GM23248 (cell line): ENCODE data around the gene QSER1. TPM values are rescaled to one million over a fixed set of nuclear protein-coding genes. Genes with fewer than 3 reads are reported as not detected.

Experiments used
- DNase-seq: peaks from one replicate; pipeline ENCODE4 v3.0.0-alpha.2; 2015
- H2AFZ ChIP-seq: fragments of 200-600 bp; sonication (generic); 2 replicates; pipeline ENCODE4 v1.6.1; 2016; ENCODE audit warnings: antibody characterized with exemption
- H3F3A ChIP-seq: fragments of 200-600 bp; sonication (generic); 2 replicates; pipeline ENCODE4 v1.6.1; 2016; ENCODE audit warnings: mild to moderate bottlenecking, antibody characterized with exemption, mixed run types; ENCODE audit not compliant: insufficient read depth
- H3K27ac ChIP-seq: fragments of 200-600 bp; sonication (generic); 2 replicates; pipeline ENCODE4 v1.5.1; 2016; ENCODE audit warnings: mild to moderate bottlenecking
- H3K27me3 ChIP-seq: fragments of 200-600 bp; sonication (generic); replicated peaks from 2 replicates; pipeline ENCODE4 v1.6.1; 2016; ENCODE audit warnings: mild to moderate bottlenecking; ENCODE audit not compliant: insufficient read depth
- H3K36me3 ChIP-seq: fragments of 200-600 bp; sonication (generic); 2 replicates; pipeline ENCODE4 v1.6.1; 2016; ENCODE audit warnings: low read depth, mild to moderate bottlenecking
- H3K4me1 ChIP-seq: fragments of 200-600 bp; sonication (generic); 2 replicates; pipeline ENCODE4 v1.6.1; 2016; ENCODE audit warnings: mild to moderate bottlenecking; ENCODE audit not compliant: insufficient read depth
- H3K4me2 ChIP-seq: fragments of 200-600 bp; sonication (generic); one replicate; pipeline ENCODE4 v1.6.1; 2016; ENCODE audit warnings: mild to moderate bottlenecking; ENCODE audit not compliant: unreplicated experiment
- H3K4me3 ChIP-seq: fragments of 200-600 bp; sonication (generic); 2 replicates; pipeline ENCODE4 v1.5.1; 2016; ENCODE audit warnings: mild to moderate bottlenecking
- H3K79me2 ChIP-seq: fragments of 200-600 bp; sonication (generic); 2 replicates; pipeline ENCODE4 v1.6.1; 2016; ENCODE audit warnings: mild to moderate bottlenecking; ENCODE audit not compliant: insufficient read depth
- H3K9ac ChIP-seq: fragments of 200-600 bp; sonication (generic); 2 replicates; pipeline ENCODE4 v1.6.1; 2016; ENCODE audit warnings: mild to moderate bottlenecking
- H3K9me2 ChIP-seq: fragments of 200-600 bp; sonication (generic); 2 replicates; pipeline ENCODE4 v1.6.1; 2016; ENCODE audit warnings: mixed run types, mild to moderate bottlenecking, moderate library complexity; ENCODE audit not compliant: insufficient read depth
- H3K9me3 ChIP-seq: fragments of 200-600 bp; sonication (generic); one replicate; pipeline ENCODE4 v1.6.1; 2017; ENCODE audit warnings: low read depth
- H4K20me1 ChIP-seq: fragments of 200-600 bp; sonication (generic); 2 replicates; pipeline ENCODE4 v1.6.0; 2016; ENCODE audit not compliant: insufficient read depth
- EZH2 ChIP-seq: fragments of 200-600 bp; sonication (generic); IDR thresholded peaks from 2 replicates; pipeline ENCODE4 v1.6.1; 2018; ENCODE audit warnings: antibody characterized with exemption, mild to moderate bottlenecking; ENCODE audit not compliant: insufficient read depth, poor library complexity, severe bottlenecking
- EZH2phosphoT487 ChIP-seq: fragments of 200-600 bp; sonication (generic); IDR thresholded peaks from 2 replicates; pipeline ENCODE4 v1.6.1; 2018; ENCODE audit warnings: antibody characterized with exemption, moderate library complexity, mild to moderate bottlenecking, low read depth; ENCODE audit not compliant: insufficient read depth
- WGBS, 2 experiments: methylation state at CpG; one replicate each; pipeline ENCODE4 v1.1.6; 2015 to 2017; ENCODE audit warnings: low lambda C conversion rate in 2 of 2, low coverage in 1 of 2; ENCODE audit errors: missing lambda C conversion rate in 2 of 2; 5-methylcytosine and 5-hydroxymethylcytosine counted together
- in situ Hi-C: fragments of 300-500 bp; cut with MboI; formaldehyde crosslinking; loops from 2 replicates; pipeline ENCODE4 v1.15.0; 2020
- polyA plus RNA-seq: library from polyadenylated mRNA; unstranded; fragments of >200 nt; fragmentation: Nextera tagmentation; extraction: Ambion mirVana; gene quantifications from 2 replicates; pipeline ENCODE4 v1.2.1, GENCODE V29; 2016
- total RNA-seq: library from RNA; depleted of rRNA; stranded (reverse); fragments of >200 nt; shearing (Covaris generic); gene quantifications from 2 replicates; pipeline ENCODE4 v1.2.3, GENCODE V29; 2014

QSER1 gene
- total and polyA plus RNA-seq, 2 experiments from 2014 or later, result 4.9 to 16.5 TPM

DNA sequence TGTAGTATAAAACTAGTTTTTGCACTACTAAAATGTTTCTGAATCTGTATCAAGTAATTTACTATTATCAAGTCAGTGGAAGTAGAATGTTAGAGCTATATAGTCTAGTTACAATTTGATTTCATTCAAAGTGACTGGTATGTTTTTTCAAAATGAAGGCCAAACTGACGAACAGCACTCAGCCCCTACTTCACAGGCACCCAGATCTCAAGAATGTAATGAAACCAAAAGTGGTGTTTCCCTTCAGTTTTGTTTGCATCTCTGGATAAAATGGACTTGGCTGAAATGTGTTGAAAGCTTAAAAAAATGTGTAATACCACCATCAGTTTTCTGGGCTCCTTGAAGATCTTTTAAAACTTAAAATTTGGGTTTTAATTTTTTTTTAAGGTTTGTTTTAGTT lies 46.4 kb downstream of the QSER1 start:
- Histone ChIP-seq H3K4me2 (no peak overlapping the region), H3K36me3 (peaks cover 14% of the 10 kb centered on the region; the same call in 1 of the 2 replicates), H3K9ac (no peak overlapping the region), H3K27ac (no peak overlapping the region), H3K4me3 (no peak overlapping the region), H4K20me1 (no peaks in the 10 kb centered on the region; the same call in 1 of the 2 replicates), H3K9me2 (no peaks in the 10 kb centered on the region), H3K4me1 (no peaks in the 10 kb centered on the region), H3F3A (no peaks in the 10 kb centered on the region), H3K27me3 (no peaks in the 10 kb centered on the region), H2AFZ (no peak overlapping the region), H3K79me2 (peaks cover 55% of the 10 kb centered on the region), H3K9me3 (no peaks in the 10 kb centered on the region)
- in situ Hi-C loops, result no loop called here
- DNase-seq, result no peak
- TF ChIP-seq EZH2 (no peak), EZH2phosphoT487 (no peak)
- WGBS, 2 experiments, result 54 to 69% methylated on average over 1 of the region's 1 CpG

DNA sequence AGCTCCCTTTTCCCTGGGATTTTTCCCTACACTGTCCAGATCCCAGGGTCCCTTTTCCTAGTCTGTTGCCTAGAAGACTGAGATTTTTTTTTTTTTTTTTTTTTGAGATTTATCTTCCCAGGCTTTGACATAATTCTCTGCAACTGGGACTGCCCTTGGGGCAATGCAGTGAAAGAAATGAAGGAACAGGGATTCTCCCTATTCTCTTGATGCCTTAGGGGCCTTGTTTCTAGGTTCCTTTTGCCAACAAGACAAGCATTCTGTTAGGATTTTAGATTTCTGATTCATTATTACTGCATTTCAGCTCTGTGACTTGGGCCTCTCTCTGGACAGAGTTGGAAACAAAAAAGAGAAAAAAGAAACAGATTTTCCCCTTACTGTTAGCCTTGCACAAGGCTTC lies 47.3 kb downstream of the QSER1 start:
- Histone ChIP-seq H2AFZ (no peak overlapping the region), H3K9ac (no peak overlapping the region), H3K4me2 (no peak overlapping the region), H3K27me3 (no peaks in the 10 kb centered on the region), H3F3A (no peaks in the 10 kb centered on the region), H3K79me2 (peaks cover 53% of the 10 kb centered on the region), H3K36me3 (peaks cover 8% of the 10 kb centered on the region; the same call in 1 of the 2 replicates), H3K27ac (no peak overlapping the region), H4K20me1 (no peaks in the 10 kb centered on the region; the same call in 1 of the 2 replicates), H3K4me3 (no peak overlapping the region), H3K9me3 (no peaks in the 10 kb centered on the region), H3K4me1 (no peaks in the 10 kb centered on the region), H3K9me2 (no peaks in the 10 kb centered on the region)
- in situ Hi-C loops, result no loop called here
- DNase-seq, result peak; percentile 13
- TF ChIP-seq EZH2 (no peak), EZH2phosphoT487 (no peak)

DNA sequence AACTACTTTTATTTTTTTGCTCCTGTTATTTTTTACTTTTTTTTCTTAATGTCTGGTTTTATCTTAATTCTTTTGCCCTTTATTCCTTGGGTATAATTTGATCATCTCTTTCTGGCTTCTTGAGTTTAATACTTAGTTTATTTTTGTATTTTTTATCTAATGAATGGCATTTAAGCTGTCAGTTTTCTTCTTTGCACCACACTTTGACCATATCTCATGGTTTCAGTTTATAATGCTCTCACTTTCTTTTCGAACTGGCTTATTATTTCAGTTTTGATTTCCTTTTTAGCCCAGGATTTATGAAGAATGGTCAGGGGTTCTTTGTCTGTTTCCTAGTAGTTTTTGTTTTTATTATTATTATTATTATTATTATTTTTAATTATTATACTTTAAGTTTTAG lies 48.3 kb downstream of the QSER1 start:
- Histone ChIP-seq H3K79me2 (peaks cover 44% of the 10 kb centered on the region), H3K27ac (no peak overlapping the region), H3K9ac (no peak overlapping the region), H3F3A (no peaks in the 10 kb centered on the region), H4K20me1 (no peaks in the 10 kb centered on the region; the same call in 1 of the 2 replicates), H3K4me1 (no peaks in the 10 kb centered on the region), H3K36me3 (peaks cover 3% of the 10 kb centered on the region; the same call in 1 of the 2 replicates), H2AFZ (no peak overlapping the region), H3K4me3 (no peak overlapping the region), H3K9me2 (no peaks in the 10 kb centered on the region), H3K9me3 (no peaks in the 10 kb centered on the region), H3K27me3 (no peaks in the 10 kb centered on the region), H3K4me2 (no peak overlapping the region)
- in situ Hi-C loops, result no loop called here
- WGBS, 2 experiments, result 92 to 100% methylated on average over 1 of the region's 1 CpG
- DNase-seq, result no peak
- no peak for TF ChIP-seq EZH2
- no peak for TF ChIP-seq EZH2phosphoT487

DNA sequence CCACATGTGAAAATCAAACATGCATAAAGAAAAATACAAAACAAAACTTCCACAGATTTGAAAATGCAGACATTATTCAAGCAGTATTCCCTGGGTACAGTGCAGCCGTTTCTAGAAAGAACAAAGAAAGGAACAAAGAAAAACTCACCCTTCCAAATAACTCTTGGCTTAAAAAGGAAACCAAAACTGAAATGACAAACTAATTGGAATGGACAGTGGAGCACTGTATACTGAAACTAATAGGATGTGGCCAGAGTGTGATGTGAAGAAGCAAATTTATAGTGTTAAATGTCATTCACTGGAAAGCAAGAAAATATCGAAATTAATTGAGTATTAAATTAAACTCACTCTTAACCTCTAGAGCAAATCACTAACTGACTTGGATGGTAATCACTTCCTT lies 55.4 kb downstream of the QSER1 start:
- Histone ChIP-seq H3K4me1 (no peaks in the 10 kb centered on the region), H3K4me3 (no peak overlapping the region), H3K9me3 (no peaks in the 10 kb centered on the region), H3F3A (no peaks in the 10 kb centered on the region), H3K9me2 (no peaks in the 10 kb centered on the region), H3K27ac (no peak overlapping the region), H3K36me3 (no peaks in the 10 kb centered on the region), H3K79me2 (peaks cover 41% of the 10 kb centered on the region), H4K20me1 (no peaks in the 10 kb centered on the region), H2AFZ (no peak overlapping the region), H3K4me2 (no peak overlapping the region), H3K9ac (no peak overlapping the region), H3K27me3 (no peaks in the 10 kb centered on the region)
- no peak for DNase-seq
- TF ChIP-seq EZH2 (no peak), EZH2phosphoT487 (no peak)
- 49 to 52% methylated on average over 2 of the region's 2 CpGs for WGBS, 2 experiments
- in situ Hi-C loops, result no loop called here

DNA sequence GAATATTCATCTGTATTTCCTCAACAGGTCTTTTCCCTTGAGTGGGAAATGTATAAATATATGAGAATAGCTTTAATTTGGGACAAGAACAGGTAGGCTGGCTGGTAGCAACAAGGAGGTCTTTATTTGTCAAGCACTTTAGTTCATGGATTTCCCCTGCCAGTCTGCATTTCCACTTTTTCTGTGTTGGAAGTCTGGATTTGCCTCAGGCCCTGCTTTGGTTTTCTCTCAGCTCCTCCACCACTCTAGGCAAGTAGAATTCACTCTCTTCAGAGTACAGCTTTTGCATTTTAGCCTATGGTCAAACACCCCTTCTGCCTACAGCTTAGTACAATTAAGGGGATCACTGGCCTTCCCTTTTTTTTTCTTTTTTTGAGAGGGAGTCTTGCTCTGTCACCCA lies 57.1 kb downstream of the QSER1 start:
- Histone ChIP-seq H3K79me2 (peaks cover 43% of the 10 kb centered on the region), H2AFZ (no peak overlapping the region), H3K9me3 (no peaks in the 10 kb centered on the region), H3K4me3 (no peak overlapping the region), H4K20me1 (no peaks in the 10 kb centered on the region), H3K4me1 (no peaks in the 10 kb centered on the region), H3K36me3 (no peaks in the 10 kb centered on the region; the same call in 1 of the 2 replicates), H3K27ac (no peak overlapping the region), H3K27me3 (no peaks in the 10 kb centered on the region), H3K9me2 (no peaks in the 10 kb centered on the region), H3K4me2 (no peak overlapping the region), H3K9ac (no peak overlapping the region), H3F3A (no peaks in the 10 kb centered on the region)
- DNase-seq, result no peak
- TF ChIP-seq EZH2, result no peak
- no peak for TF ChIP-seq EZH2phosphoT487
- in situ Hi-C loops, result no loop called here
